ENCODE results near the gene HYI.
"Not testable (repeated sequence)": the region's sequence is repeated elsewhere in the genome, so short reads cannot be mapped to it uniquely, and the experiment has no call there.

Gene HYI

DNA sequence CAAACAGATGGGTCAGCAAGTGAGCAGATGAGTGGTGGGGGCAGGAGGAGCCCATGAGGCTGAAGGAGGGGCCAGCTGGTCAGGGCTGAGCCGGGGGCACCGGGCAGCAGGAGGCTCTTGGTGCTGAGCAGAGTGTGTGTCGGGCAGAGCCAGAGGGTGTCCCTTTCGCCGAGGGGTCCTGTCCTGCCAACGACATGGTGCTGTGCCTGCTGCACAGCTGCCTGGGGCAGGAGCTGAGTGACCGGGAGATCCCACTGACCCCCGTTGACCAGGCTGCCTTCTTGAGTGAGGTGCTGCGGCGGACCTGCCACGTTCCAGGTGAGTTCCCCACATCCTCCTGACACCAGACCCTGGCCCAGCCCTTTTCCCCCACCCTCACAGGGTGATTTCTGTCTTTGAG, 27.5 kb downstream of the HYI start:
- DNase-seq: no peak

DNA sequence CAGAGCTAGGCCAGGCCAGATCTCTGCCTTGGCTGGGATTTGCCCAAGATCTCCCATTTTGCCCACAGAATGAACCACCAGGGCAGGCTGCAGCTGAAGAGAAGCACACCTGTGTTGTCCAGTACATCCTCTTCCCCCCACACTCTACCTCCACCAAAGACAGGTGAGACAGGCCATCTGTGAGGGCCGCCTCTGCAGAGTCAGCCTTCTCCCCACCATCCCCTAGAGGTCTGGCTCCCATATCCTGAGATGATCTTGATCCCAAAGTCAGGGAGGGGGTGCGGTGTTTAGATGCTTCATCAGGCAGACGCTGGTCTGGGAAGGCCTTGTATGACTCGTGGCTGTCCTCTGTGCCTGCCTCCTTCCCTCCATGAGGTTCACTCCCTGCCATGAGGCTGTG, 28.7 kb downstream of the HYI start:
- DNase-seq: no peak

DNA sequence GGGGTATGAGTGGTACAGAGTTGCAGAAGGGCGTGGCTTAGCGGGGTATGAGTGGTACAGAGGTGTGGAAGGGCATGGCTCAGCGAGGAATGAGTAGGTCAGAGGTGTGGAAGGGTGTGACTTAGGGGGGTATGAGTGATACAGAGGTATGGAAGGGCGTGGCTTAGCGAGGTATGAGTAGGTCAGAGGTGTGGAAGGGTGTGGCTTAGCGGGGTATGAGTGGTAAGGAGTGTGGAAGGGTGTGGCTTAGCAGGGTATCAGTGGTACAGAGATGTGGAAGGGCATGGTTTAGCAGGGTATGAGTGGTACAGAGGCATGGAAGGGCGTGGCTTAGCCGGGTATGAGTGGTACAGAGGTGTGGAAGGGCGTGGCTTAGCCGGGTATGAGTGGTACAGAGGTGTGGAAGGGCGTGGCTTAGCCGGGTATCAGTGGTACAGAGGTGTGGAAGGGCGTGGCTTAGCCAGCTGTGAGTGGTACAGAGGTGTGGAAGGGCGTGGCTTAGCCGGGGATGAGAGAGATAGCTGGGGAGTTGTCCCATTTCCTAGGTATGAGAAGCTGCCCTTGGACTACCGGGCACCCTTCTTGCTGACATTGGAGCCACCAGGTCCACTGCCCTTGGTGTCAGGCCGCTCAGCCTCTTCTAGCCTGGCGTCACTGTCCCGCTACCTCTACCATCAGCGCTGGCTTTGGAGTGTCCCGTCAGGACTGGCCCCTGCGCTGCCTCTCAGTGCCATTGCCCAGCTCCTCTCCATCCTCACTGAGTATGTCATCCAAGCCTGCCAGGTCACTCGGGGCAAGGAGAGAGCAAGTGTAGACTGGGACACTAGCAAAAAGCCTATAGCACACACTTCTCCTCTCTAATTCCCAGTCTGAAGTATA, 29.8 kb downstream of the HYI start:
- DNase-seq: no peak

DNA sequence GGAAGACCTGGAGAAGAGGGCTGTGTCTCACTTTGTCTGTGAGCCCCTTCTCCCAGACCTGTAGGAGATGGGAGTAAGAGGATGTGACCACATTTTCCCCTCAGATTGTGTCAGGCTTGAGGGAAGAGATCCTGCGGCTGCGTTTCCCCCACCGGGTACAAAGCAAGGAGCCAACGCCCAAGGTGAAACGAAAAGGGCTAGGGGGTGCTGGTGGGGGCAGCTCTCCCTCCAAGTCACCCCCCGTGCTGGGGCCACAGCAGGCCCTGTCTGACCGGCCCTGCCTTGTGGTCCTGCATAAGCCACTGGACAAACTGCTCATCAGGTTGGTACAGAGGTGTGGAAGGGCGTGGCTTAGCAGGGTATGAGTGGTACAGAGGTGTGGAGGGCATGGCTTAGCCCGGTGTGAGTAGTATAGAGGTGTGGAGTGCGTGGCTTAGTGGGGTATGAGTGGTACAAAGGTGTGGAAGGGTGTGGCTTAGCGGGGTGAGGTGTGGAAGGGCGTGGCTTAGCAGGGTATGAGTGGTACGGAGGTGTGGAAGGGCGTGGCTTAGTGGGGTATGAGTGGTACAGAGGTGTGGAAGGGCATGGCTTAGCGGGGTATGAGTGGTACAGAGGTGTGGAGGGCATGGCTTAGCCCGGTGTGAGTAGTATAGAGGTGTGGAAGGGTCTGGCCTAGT, 30.6 kb downstream of the HYI start:
- no peak for DNase-seq

DNA sequence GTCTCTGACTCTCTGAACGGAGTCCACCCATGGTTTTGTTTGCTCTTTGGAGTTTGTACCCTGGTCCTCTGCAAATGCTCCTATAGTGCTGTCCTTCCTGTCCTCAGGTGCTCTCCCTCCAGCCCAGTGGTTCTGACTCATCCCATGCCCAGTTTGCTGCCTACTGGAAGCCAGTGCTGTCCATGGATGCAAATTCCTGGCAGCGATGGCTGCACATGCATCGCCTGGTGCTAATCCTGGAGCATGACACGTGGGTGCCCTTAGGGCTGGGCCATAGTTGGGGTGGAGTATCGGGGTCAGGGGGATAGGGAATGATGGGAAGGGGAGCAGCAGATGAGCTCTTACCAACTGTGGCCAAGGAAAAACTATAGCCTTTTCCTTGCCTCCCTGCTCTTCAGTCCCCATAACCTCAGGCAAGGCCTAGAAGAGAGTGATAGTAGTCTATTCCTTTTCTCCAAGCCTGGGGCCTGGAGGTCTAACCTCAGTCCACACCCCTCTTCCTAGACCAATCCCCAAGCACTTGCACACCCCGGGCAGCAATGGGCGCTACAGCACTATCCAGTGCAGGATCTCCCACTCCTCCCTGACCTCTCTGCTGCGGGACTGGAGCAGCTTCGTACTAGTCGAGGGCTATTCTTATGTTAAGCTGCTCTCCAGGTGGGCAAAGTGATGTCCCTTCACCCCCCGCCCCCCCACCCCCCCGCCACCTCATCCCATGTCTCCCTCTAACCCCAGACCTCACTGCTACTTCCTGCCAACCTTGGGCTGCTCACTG, 31.6 kb downstream of the HYI start:
- DNase-seq: no peak

DNA sequence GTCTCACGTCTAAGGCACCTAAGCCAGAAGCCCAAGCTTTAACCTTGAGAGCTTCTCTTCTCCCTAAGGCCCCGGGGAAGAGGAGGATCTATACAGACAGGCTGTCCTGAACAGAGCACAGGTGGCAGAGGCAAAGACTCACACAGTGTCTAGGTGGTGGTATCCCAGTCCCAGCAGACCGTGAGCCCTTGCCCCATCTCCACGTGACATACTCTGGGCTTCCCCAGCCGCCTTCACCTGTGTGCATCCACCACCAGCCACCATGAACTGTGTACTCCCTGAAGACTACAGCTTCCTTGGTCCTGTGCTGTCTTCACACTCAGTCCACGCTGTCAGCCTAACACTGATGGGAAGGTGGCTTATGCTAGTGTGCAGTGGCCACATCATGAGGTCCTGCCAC, 32.3 kb downstream of the HYI start:
- no peak for DNase-seq

DNA sequence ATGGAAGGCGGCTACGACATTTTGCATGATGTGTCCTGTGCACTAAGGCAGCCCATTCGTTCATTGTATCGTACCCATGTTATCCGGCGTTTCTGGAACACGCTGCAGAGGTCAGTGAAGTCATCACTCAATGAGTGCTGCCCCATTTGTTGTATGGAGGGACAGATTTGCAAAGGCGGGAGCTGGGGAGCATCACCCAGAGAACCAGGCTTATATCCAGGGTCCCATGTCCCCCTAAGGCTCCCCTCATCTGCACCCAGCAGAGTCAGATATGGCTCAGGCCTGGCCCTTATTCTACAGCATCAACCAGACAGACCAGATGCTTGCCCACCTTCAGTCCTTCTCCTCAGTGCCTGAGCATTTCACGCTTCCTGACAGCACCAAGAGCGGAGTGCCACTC, 32.9 kb downstream of the HYI start:
- no peak for DNase-seq

DNA sequence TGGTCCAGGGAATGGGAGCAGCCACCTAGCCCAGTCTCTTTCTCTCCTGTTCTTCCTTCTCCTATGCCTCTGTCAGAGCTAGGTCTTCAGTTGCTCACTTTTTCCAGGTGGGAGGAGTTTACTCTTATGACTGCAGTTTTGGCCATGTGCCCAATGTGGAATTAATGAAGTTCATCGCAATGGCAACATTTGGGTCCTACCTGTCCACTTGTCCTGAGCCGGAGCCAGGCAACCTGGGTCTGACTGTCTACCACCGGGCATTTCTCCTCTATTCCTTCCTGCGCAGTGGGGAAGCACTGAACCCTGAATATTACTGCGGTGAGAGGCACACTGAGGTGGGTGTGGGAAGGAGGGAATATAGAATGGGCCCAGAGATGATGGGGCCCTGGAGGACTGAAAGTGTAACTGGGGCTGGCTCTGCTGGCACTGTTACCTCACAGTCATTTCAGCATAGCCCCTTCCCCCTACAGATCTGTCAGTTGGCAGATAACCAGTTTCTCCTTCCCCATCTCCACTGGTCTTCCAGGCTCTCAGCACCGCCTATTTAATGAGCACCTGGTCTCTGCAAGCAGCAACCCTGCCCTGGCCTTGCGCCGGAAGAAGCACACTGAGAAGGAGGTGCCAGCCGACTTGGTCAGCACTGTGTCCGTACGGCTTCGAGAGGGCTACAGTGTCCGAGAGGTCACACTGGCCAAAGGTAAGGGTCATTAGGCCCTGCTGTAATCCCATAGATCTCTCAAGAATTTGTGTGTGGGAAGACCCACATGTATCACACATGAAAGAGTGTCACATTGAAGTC, 33.9 kb downstream of the HYI start:
- DNase-seq: no peak

DNA sequence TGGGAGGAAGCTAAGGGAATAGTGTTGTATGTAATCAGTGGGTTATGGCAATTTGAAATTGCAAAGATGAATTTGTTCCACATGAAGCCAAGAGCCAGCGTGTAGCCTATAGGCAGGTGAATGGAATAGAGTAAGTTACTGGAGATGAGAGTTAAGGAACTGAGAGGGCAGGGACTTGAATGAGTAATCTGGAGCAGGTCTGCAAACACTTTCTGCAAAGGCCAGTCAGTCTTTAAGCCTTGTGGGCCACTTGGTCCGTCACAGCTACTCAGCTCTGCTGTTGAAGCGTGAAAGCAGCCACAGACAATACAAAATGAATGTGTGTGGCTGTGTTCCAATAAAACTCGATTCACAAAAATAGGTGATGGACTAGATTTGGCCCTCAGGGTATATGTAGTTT, 34.9 kb downstream of the HYI start:
- DNase-seq: no peak

DNA sequence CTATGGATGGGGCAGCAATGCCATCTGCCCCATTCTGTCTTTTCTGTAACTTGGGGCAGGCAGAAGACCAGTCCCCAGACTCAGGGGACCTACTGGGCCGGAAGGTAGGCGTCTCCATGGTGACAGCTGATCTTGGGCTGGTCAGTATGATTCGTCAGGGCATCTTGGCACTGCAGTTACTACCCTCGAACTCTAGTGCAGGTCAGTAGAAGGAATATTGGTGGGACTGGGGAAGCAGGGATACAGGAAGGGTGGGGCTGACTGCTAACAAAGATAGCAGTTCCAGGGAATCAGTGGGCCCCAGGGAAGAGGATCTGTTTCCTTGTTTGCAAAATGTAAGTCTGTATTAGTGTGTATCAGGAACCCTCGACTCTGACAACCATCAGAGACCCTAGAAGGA, 37.8 kb downstream of the HYI start:
- no peak for DNase-seq

DNA sequence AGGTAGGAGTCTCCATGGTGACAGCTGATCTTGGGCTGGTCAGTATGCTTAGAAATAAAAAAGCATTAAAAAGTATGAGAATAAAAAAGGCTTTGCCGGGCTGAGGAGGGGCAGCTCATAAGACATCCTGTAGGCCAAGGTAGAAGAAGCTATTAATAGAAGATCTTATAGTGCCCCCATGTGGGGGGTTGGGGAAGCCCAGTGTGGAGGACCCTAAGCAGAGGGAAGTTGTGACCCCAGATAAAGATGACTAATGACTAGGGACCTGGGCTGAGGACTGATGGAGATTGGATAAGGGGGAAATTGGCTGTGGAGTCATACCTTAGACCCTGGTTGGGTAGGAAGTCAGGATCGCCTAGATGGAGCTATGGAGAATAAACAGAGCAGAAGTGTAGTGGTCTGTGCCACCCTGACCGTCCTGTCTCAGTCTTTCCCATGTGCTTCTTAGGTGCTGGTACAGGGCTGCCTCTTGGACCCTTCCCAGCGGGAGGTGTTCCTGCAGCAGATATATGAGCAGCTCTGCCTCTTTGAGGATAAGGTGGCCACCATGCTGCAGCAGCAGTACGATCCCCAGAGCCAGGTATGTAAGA, 39.0 kb downstream of the HYI start:
- DNase-seq: peak; percentile 95

DNA sequence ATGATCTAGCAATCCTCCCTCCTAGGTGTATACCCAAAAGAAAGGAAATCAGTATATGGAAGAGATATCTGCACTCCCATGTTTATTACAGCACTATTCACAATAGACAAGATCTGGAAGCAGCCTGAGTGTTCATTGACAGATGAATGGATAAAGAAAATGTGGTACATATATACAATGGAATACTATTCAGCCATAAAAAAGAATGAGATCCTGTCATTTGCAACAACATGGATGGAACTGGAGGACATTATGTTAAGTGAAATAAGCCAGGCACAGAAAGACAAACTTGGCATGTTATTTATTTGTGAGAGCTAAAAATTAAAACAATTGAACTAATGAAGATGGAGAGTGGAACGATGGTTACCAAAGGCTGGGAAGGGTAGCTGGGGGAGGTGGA, 40.3 kb downstream of the HYI start:
- DNase-seq: not testable (repeated sequence)

DNA sequence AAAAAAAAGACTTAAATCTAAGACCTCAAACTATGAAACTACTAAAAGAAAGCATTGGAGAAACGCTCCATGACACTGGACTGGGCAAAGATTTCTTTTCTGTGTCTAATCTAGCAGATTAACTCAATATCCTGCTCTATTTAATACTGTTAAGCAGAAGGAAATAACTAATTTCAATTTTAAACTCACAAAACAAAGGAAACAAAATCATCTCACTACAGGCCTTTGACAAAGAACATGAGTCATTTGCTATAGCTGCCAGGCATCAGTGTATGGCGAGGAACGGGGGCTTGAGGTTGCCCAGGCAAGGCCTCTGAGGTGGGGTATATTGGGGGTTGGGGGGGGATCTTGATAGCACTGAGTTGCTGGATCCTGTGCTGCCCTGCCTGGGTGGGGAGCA, 43.2 kb downstream of the HYI start:
- DNase-seq: no peak

DNA sequence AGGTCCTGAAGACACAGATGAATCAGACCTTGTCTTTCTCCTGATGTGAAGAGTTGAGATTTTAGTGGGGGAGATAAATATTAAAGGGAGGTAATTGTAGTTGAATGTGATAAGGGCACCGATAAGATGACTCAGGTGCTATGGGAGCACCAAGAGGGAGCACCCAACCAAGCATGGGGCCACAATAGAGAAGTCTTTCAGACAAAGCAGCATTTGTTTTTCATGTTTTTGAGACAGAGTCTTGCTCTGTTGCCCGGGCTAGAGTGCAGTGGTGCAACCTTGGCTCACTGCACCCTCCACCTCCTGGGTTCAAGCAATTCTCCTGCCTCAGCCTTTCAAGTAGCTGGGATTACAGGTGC, 47.9 kb downstream of the HYI start:
- no peak for DNase-seq

DNA sequence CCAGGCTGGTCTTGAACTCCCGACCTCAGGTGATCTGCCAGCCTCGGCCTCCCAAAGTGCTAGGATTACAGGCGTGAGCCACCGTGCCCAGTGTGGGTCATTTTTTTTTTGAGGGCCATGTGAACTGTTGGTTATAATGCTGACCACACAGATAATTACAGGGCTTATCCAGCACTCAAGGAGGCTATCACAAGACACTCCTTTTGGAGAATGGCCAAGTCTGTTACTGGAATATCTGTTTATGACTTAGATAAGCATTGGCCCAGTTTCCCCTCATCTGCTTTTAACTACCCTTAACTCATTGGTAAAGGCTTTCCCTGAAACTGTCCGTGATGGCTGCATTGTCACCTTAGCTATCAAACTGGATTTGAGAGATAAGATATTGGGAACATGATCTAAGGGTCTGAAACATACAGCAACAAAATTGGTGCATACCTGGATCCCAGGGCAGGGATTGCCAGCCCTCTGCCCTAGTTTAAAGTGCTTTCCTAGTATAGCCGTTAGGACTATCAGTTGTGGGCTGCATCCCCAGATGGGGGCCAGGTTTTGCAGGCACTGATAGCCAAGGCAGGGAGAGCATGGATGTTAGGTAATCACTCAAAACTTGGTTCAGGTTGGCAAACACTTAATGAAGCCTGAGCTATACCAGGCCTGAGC, 48.4 kb downstream of the HYI start:
- no peak for DNase-seq

DNA sequence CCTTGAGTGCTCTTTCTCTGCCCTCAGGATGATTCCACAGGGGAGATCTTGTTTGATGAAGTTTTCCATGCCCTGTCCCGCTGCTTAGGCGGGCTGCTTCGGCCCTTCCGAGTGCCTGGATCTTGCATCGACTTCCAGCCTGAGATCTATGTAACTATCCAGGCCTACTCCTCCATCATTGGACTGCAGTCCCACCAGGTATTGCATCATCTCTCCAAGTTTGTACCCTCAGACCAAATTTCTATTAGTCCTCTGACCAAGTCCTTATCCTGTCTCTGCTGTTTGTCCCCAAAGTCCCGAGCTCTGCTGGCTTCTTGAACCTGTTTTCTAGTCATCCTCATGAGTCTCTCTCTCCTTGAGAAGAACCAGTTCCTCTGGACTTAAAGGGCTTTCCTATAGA, 49.4 kb downstream of the HYI start:
- DNase-seq: no peak

DNA sequence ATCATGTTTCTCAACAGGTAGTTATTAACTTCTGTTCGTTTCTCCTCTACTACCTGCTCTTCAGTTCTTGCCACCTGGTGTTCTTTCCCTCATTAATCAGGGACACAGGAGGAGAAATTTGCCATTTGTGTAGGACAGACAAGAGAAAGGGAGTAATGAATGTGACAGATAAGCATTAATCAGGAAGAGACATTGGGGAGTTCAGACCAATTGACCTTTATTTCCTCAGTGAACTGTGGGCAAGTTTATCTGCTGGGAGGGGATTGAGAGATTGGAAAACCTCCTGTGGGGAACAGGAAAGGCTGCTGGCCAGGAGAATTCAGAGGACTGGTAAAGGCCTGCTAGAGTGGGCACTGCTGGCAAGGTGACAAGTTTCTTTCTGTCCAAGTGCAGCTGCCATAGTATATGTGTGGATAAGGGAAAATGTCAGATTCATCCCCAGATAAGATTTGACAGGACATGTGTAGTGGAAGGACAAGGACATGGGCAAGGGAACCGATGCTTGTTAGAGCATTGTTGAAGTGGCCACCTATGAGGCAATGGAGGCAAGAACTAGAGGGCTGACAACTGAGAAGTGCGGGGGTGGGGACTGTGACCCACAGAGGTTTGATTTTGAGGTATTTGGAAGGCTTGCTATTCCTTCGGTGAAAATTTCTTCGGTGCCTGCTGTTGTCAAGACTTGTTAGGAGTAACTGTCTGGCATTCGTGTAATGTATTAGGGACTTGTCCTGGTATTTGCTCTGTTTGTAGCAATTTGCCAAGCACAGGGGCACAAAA, 51.5 kb downstream of the HYI start:
- DNase-seq: no peak

Measured in NCI-H748 treated with DMSO at 0.1 percent for 48 hours (cell line).